Panc1 (cell line): ENCODE results near the gene FAM50B. TPM values are rescaled to one million over a fixed set of nuclear protein-coding genes. Genes with fewer than 3 reads are reported as not detected.

Experiments
- ATAC-seq: fragments of 200-7000 bp; cut with Tn5 transposase; 2 replicates; pipeline ENCODE4 v1.9.1; 2020; ENCODE audit warnings: mild to moderate bottlenecking, moderate library complexity
- BruUV-seq: library from RNA; stranded (reverse); fragments of 400-500 nt; replicated peaks from 2 replicates; lab custom pipeline; 2021; lab: Mats Ljungman, UMichigan
- CTCF ChIA-PET: fragments of 300-600 bp; sonication (Branson Sonifier 250); formaldehyde crosslinking; loops from one replicate; lab custom pipeline; 2022; ENCODE audit warnings: antibody characterized with exemption; lab: Charles Lee
- POLR2A ChIA-PET: fragments of 300-600 bp; sonication (Branson Sonifier 250); formaldehyde crosslinking; loops from one replicate; lab custom pipeline; 2022; ENCODE audit warnings: antibody characterized with exemption; lab: Charles Lee
- DNase-seq: peaks from one replicate; pipeline ENCODE4 v3.0.0-alpha.2; 2010; ENCODE audit warnings: low read depth, low spot score
- H3K27ac ChIP-seq: 2 replicates; pipeline ENCODE4 v1.5.1; 2011; ENCODE audit warnings: mild to moderate bottlenecking, low read length, inconsistent platforms
- H3K27me3 ChIP-seq: fragments of 200-500 bp; sonication (Bioruptor generic); 2 replicates; pipeline ENCODE4 v1.6.0; 2014; ENCODE audit warnings: low read length, inconsistent platforms; ENCODE audit not compliant: control insufficient read depth, insufficient read depth
- H3K36me3 ChIP-seq: fragments of 200-500 bp; sonication (Bioruptor generic); 2 replicates; pipeline ENCODE4 v1.5.1; 2014; ENCODE audit warnings: inconsistent platforms, mild to moderate bottlenecking, low read length, moderate library complexity; ENCODE audit not compliant: control insufficient read depth, insufficient read depth
- H3K4me1 ChIP-seq: 2 replicates; pipeline ENCODE4 v1.5.1; 2011; ENCODE audit warnings: inconsistent platforms, mild to moderate bottlenecking, low read length, moderate library complexity; ENCODE audit not compliant: control insufficient read depth, insufficient read depth
- H3K4me3 ChIP-seq, 2 experiments: 2 replicates each; pipeline ENCODE4 v1.5.1; 2011 to 2012; ENCODE audit warnings: low read depth in 2 of 2, low read length in 2 of 2, mild to moderate bottlenecking in 2 of 2, inconsistent platforms in 1 of 2, moderate library complexity in 1 of 2
- H3K9me3 ChIP-seq: fragments of 200-500 bp; sonication (Bioruptor generic); 2 replicates; pipeline ENCODE4 v1.5.1; 2014; ENCODE audit warnings: low read depth, mild to moderate bottlenecking, inconsistent platforms, low read length, moderate library complexity; ENCODE audit not compliant: control insufficient read depth, insufficient read depth
- POLR2AphosphoS5 ChIP-seq: IDR thresholded peaks from 2 replicates; pipeline ENCODE4 v1.6.1; 2012; ENCODE audit warnings: mild to moderate bottlenecking, low read depth, low read length, moderate library complexity
- SIN3A ChIP-seq: IDR thresholded peaks from 2 replicates; pipeline ENCODE4 v1.6.1; 2012; ENCODE audit warnings: low read depth, mild to moderate bottlenecking, low read length, moderate library complexity, borderline replicate concordance; ENCODE audit not compliant: insufficient read depth
- TCF7L2 ChIP-seq: IDR thresholded peaks from 2 replicates; pipeline ENCODE4 v1.6.1; 2011; ENCODE audit warnings: mild to moderate bottlenecking, low read depth, low read length, inconsistent platforms
- in situ Hi-C: cut with HindIII; loops from 2 replicates; pipeline ENCODE4 v1.10.0; 2016; ENCODE audit warnings: low sequenced_read_pairs, low pct_unique_long_range_greater_than_20kb
- intact Hi-C: fragments of 100-400 bp; cut with micrococcal nuclease; formaldehyde crosslinking; loops from one replicate; pipeline ENCODE4 v1.10.0; 2022; ENCODE audit not compliant: unreplicated experiment
- total RNA-seq: library from RNA; stranded (reverse); gene quantifications from one replicate; pipeline ENCODE4 v1.2.1, GENCODE V29; 2021; ENCODE audit not compliant: unreplicated experiment
- TF ChIP-seq, protein P1 (sequence below), 2 experiments: IDR thresholded peaks; 2 replicates each; pipeline ENCODE4 v1.6.1; 2011 to 2012; ENCODE audit warnings: low read depth in 2 of 2, control low read depth in 1 of 2, low read length in 1 of 2, mild to moderate bottlenecking in 1 of 2, moderate library complexity in 1 of 2; ENCODE audit not compliant: insufficient read depth in 1 of 2
- TF ChIP-seq, protein P2 (sequence below): fragments of 450-650 bp; IDR thresholded peaks from 2 replicates; pipeline ENCODE4 v1.5.1; 2017; ENCODE audit warnings: mild to moderate bottlenecking

FAM50B gene
- total RNA-seq, 1 experiment from 2014 or later, result not detected

GRCh38 chr6:3809515-3809891 is 39.7 kb upstream of the FAM50B start:
- H3K27ac ChIP-seq, result peak overlapping the region; percentile 40
- in situ Hi-C loops, result loop anchor here (25.0 kb wide), 1 partner anchor 178 kb away; no protein-coding TSS in a partner anchor

DNA sequence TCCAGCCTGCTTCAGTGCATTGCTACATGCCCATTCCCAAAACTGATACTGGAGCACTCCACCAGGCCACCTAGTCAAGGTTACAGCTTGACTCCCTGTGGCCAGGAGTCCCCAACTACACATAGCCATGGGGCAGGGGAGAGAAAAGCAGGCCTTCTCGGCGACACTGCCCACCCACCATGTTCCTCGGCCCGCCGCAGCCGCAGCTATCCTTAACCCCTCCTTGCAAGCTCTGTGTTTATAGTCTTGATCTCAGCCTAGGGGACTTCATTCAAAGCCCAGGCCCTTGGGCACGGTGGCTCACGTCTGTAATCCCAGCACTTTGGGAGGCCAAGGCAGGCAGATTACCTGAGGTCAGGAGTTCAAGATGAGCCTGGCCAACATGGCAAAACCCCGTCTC is 39.2 kb upstream of the FAM50B start:
- intact Hi-C loops (no loop called here), in situ Hi-C loops (loop anchor here (25.0 kb wide), 1 partner anchor 177 kb away; no protein-coding TSS in a partner anchor)
- no peaks in the 10 kb centered on the region for H3K36me3 ChIP-seq
- H3K27ac ChIP-seq, result peak overlapping the region; percentile 40
- POLR2A ChIA-PET, result no interaction called here
- TF ChIP-seq POLR2AphosphoS5, result no peak
- TF ChIP-seq, protein P1, sequence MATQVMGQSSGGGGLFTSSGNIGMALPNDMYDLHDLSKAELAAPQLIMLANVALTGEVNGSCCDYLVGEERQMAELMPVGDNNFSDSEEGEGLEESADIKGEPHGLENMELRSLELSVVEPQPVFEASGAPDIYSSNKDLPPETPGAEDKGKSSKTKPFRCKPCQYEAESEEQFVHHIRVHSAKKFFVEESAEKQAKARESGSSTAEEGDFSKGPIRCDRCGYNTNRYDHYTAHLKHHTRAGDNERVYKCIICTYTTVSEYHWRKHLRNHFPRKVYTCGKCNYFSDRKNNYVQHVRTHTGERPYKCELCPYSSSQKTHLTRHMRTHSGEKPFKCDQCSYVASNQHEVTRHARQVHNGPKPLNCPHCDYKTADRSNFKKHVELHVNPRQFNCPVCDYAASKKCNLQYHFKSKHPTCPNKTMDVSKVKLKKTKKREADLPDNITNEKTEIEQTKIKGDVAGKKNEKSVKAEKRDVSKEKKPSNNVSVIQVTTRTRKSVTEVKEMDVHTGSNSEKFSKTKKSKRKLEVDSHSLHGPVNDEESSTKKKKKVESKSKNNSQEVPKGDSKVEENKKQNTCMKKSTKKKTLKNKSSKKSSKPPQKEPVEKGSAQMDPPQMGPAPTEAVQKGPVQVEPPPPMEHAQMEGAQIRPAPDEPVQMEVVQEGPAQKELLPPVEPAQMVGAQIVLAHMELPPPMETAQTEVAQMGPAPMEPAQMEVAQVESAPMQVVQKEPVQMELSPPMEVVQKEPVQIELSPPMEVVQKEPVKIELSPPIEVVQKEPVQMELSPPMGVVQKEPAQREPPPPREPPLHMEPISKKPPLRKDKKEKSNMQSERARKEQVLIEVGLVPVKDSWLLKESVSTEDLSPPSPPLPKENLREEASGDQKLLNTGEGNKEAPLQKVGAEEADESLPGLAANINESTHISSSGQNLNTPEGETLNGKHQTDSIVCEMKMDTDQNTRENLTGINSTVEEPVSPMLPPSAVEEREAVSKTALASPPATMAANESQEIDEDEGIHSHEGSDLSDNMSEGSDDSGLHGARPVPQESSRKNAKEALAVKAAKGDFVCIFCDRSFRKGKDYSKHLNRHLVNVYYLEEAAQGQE (IDR thresholded peaks at IDR 0.05; ENCODE audit: insufficient read depth in 1 of 2, low read depth in 2 of 2, low read length in 1 of 2), result no peak
- TF ChIP-seq, protein P2, sequence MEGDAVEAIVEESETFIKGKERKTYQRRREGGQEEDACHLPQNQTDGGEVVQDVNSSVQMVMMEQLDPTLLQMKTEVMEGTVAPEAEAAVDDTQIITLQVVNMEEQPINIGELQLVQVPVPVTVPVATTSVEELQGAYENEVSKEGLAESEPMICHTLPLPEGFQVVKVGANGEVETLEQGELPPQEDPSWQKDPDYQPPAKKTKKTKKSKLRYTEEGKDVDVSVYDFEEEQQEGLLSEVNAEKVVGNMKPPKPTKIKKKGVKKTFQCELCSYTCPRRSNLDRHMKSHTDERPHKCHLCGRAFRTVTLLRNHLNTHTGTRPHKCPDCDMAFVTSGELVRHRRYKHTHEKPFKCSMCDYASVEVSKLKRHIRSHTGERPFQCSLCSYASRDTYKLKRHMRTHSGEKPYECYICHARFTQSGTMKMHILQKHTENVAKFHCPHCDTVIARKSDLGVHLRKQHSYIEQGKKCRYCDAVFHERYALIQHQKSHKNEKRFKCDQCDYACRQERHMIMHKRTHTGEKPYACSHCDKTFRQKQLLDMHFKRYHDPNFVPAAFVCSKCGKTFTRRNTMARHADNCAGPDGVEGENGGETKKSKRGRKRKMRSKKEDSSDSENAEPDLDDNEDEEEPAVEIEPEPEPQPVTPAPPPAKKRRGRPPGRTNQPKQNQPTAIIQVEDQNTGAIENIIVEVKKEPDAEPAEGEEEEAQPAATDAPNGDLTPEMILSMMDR, result no peak
- no peak for TF ChIP-seq SIN3A
- TF ChIP-seq TCF7L2, result no peak
- CTCF ChIA-PET, result interaction anchor here (0.6 kb wide), 2 partner anchors 60 to 123 kb away, joined by 5 to 9 read pairs; no protein-coding TSS in a partner anchor
- no peaks in the 10 kb centered on the region for H3K9me3 ChIP-seq
- ATAC-seq (no peak), DNase-seq (no peak)
- peaks cover 27% of the 10 kb centered on the region for H3K4me1 ChIP-seq
- BruUV-seq, result no TSS peak
- no peak overlapping the region for H3K4me3 ChIP-seq
- H3K27me3 ChIP-seq, result no peaks in the 10 kb centered on the region

More at GRCh38 chr6:3809515-3809891, 39.7 kb upstream of the FAM50B start:
- ChIA-PET CTCF (interaction anchor here (0.6 kb wide), 2 partner anchors 59 to 124 kb away, joined by 5 to 9 read pairs; no protein-coding TSS in a partner anchor), POLR2A (no interaction called here)
- Histone ChIP-seq H3K4me3 (no peak overlapping the region), H3K27me3 (no peaks in the 10 kb centered on the region), H3K4me1 (peaks cover 27% of the 10 kb centered on the region), H3K9me3 (no peaks in the 10 kb centered on the region), H3K36me3 (no peaks in the 10 kb centered on the region)
- TF ChIP-seq, protein P1 (IDR thresholded peaks at IDR 0.05; ENCODE audit: insufficient read depth in 1 of 2, low read depth in 2 of 2, low read length in 1 of 2), result no peak
- TF ChIP-seq POLR2AphosphoS5, result no peak
- TF ChIP-seq, protein P2, result no peak
- TF ChIP-seq SIN3A, result no peak
- no peak for TF ChIP-seq TCF7L2
- intact Hi-C loops, result no loop called here
- no peak for ATAC-seq
- no peak for DNase-seq
- no TSS peak for BruUV-seq
